ENCODE measurements around the gene ANO5. TPM values are rescaled to one million over a fixed set of nuclear protein-coding genes. Genes with fewer than 3 reads are reported as not detected.

ANO5 gene
- total RNA-seq, 1 experiment from 2014 or later = 3.4 TPM

DNA sequence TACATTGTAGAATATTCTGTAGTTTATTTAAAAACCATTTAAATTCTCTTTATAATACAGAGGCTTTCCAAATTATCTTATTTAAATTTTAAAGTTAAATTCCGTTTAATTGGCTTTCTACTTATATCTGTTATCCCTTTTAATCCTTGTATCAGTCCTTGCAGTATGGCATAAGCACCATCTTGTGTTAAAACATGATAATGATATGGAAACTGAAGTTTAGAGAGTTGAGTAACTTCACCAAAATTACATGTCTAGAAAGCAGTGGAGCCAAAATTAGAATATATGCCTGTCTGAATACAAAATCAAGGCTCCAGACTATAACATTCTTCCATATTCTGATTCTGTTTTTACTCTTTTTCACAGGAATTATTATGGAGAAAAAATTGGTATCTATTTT lies 57.0 kb downstream of the ANO5 start:
- no peak overlapping the region for H2BK5ac ChIP-seq (ENCODE audit: insufficient read length, low read length)
- no peaks in the 10 kb centered on the region for H3K79me1 ChIP-seq (ENCODE audit: insufficient read depth, low read depth, low read length, poor library complexity, severe bottlenecking)
- no CpG with 5 or more reads among the region's 1 CpG for WGBS (ENCODE audit: extremely low coverage, insufficient read length, low lambda C conversion rate)
- no peak overlapping the region for H2BK12ac ChIP-seq (ENCODE audit: insufficient read length, low read depth, low read length)
- no peak overlapping the region for H4K91ac ChIP-seq (ENCODE audit: insufficient read length, low read depth, low read length)
- Mint-ChIP-seq H3K4me1 (peaks cover 4% of the 10 kb centered on the region in 2 experiments; a peak in 3 of 4 replicates), H3K27me3 (ENCODE audit: low read depth) (no peaks in the 10 kb centered on the region), H3K27ac (no peak overlapping the region), H3K9me3 (no peaks in the 10 kb centered on the region), H3K4me3 (no peak overlapping the region), H3K36me3 (ENCODE audit: insufficient read depth in 1 of 3, low read depth in 3 of 3) (peaks cover 0 to 4% (median 0%) of the 10 kb centered on the region in 3 experiments; a peak in 1 of 7 replicates)
- no peak for DNase-seq
- TF ChIP-seq, protein P1, sequence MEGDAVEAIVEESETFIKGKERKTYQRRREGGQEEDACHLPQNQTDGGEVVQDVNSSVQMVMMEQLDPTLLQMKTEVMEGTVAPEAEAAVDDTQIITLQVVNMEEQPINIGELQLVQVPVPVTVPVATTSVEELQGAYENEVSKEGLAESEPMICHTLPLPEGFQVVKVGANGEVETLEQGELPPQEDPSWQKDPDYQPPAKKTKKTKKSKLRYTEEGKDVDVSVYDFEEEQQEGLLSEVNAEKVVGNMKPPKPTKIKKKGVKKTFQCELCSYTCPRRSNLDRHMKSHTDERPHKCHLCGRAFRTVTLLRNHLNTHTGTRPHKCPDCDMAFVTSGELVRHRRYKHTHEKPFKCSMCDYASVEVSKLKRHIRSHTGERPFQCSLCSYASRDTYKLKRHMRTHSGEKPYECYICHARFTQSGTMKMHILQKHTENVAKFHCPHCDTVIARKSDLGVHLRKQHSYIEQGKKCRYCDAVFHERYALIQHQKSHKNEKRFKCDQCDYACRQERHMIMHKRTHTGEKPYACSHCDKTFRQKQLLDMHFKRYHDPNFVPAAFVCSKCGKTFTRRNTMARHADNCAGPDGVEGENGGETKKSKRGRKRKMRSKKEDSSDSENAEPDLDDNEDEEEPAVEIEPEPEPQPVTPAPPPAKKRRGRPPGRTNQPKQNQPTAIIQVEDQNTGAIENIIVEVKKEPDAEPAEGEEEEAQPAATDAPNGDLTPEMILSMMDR (conservative IDR thresholded peaks at IDR 0.05) = no peak
- H3K14ac ChIP-seq (ENCODE audit: insufficient read depth, low read length) = no peak overlapping the region
- H3K9ac ChIP-seq (ENCODE audit: extremely low read depth, insufficient read length, low read length) = no peak overlapping the region
- H2BK20ac ChIP-seq (ENCODE audit: low read depth, low read length, poor library complexity, severe bottlenecking) = no peak overlapping the region
- no peak overlapping the region for H2AK5ac ChIP-seq (ENCODE audit: insufficient read length, low read length)
- H3K23me2 ChIP-seq (ENCODE audit: insufficient read length, low read depth, low read length, poor library complexity, severe bottlenecking) = no peaks in the 10 kb centered on the region
- H3T11ph ChIP-seq (ENCODE audit: low read length) = no peak overlapping the region
- no peak overlapping the region for H3K18ac ChIP-seq (ENCODE audit: insufficient read length, low read depth, low read length)
- H3K4me2 ChIP-seq (ENCODE audit: insufficient read depth, insufficient read length, low read length) = no peak overlapping the region
- H3K4ac ChIP-seq (ENCODE audit: low read depth, low read length) = no peak overlapping the region
- H2BK120ac ChIP-seq (ENCODE audit: low read depth, low read length, poor library complexity, severe bottlenecking) = no peak overlapping the region
- no peak overlapping the region for H2AFZ ChIP-seq (ENCODE audit: low read length)
- no peaks in the 10 kb centered on the region for H3K27me3 ChIP-seq (ENCODE audit: insufficient read depth, low read length)
- no peak overlapping the region for H4K5ac ChIP-seq (ENCODE audit: insufficient read length, low read depth, low read length)
- H3K23ac ChIP-seq (ENCODE audit: insufficient read length, low read depth, low read length) = no peak overlapping the region
- H3K56ac ChIP-seq (ENCODE audit: insufficient read length, low read depth, low read length) = no peak overlapping the region
- no peaks in the 10 kb centered on the region for H3K9me3 ChIP-seq (ENCODE audit: control insufficient read depth, low read depth, low read length)
- no peaks in the 10 kb centered on the region for H4K20me1 ChIP-seq (ENCODE audit: control insufficient read depth, insufficient read depth, insufficient read length)
- no peak overlapping the region for H2BK15ac ChIP-seq (ENCODE audit: low read depth, low read length)
- H4K8ac ChIP-seq (replicated peaks; ENCODE audit: insufficient read length, low read depth, low read length) = no peak overlapping the region
- H3K27ac ChIP-seq (ENCODE audit: insufficient read length, low read depth, low read length) = no peak overlapping the region
- no peaks in the 10 kb centered on the region for H3K4me1 ChIP-seq (ENCODE audit: insufficient read depth, low read length)
- H3K79me2 ChIP-seq (ENCODE audit: insufficient read depth, low read length) = no peaks in the 10 kb centered on the region

Measured in H9 (cell line).